ENCODE data around the gene PELI1.

DNA sequence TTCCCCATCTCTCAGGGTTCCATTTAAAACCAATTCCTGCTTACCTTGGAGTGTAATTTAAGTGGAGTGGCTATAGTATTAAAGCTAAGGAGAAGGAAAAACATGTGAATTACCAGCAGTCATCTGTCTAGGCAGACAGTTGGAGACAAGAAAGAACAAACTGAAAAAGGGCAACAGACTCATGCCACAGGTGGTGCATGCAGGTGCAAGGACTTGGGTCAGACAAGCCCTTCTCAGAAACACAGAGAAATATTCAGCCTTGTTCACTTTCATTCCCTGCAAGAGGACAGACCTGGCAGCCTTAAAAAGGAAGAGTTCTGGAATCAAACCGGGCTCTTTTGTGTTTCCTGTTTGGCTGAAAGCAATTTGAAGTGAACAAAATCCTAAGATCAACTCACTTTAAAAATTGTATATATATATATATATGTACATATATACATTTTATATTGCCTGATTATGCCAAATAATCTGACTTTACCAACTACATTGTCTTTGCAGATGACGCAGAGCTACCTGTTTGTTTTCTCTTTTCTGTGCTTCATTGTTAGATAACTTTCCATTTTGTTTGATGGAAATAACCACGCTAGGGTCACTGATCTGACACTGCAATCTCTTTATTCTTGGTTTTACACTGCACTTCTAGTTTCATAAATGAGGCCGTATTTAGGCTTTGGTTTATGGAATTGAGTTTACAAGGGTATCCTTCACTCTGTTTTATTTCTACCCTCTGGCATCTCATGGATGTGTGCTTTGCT lies 89.9 kb downstream of the PELI1 start:
- TF ChIP-seq CTCF (conservative IDR thresholded peaks at IDR 0.05; ENCODE audit: low read length) (no peak), EZH2phosphoT487 (IDR thresholded peaks at IDR 0.05; ENCODE audit: borderline replicate concordance) (no peak)
